ENCODE data around the gene RGPD8. TPM values are rescaled to one million over a fixed set of nuclear protein-coding genes. Genes with fewer than 3 reads are reported as not detected.
"Not testable (repeated sequence)": the region's sequence is repeated elsewhere in the genome, so short reads cannot be mapped to it uniquely, and the experiment has no call there.

RGPD8 gene
- 0.44 TPM for polyA plus RNA-seq (2013, experiment 1 of 2; ENCODE audit: insufficient read length)
- polyA plus RNA-seq (2013, experiment 2 of 2; ENCODE audit: insufficient read length) = 0.82 TPM

DNA sequence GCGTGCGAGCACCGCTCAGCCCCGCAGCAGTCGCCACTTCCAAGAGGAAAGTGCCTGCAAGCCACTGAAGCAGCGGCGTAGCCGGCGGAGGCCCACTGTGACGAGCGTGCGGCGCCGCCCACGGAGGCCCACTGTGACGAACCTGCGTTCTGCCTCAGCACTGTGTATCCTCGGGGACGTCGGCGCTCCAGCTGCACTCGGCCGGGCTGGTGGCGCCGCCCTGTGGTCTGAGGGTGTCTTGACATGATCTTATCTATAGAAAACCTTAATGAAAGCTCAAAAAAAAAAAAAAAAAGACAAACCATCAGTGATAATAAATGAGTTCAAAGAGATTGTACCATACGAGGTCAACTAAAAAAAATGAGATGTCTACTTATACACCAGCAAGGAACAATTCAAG lies at the start of gene RGPD8:
Gene RGPD8, minus strand, starts transcription at position 166 of the 400 bp plus-strand sequence. CDS start 192 bp downstream, outside the sequence.
- DNase-seq = peak; percentile 85

DNA sequence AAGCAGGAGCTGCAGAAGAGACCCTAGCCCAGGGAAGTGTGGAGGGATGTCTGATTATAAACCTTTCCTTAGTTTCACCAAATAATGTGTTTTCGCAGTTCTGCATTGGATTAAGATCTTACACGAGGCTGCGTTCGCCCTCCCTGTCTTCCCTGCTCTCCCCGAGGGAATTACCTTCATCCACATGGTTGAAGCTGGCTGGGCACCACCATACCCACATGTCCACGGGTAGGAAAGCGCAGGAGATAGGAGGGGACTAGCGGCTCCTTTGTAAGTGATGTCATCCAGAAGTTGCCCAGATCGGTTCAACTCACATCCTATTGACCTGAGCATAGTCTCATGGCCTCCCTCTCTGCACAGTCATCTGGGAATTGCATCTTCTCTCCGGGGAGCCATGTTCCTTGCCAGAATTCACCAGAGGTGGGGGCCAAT lies 49.6 kb upstream of the RGPD8 start:
- peak; percentile 58 for DNase-seq

DNA sequence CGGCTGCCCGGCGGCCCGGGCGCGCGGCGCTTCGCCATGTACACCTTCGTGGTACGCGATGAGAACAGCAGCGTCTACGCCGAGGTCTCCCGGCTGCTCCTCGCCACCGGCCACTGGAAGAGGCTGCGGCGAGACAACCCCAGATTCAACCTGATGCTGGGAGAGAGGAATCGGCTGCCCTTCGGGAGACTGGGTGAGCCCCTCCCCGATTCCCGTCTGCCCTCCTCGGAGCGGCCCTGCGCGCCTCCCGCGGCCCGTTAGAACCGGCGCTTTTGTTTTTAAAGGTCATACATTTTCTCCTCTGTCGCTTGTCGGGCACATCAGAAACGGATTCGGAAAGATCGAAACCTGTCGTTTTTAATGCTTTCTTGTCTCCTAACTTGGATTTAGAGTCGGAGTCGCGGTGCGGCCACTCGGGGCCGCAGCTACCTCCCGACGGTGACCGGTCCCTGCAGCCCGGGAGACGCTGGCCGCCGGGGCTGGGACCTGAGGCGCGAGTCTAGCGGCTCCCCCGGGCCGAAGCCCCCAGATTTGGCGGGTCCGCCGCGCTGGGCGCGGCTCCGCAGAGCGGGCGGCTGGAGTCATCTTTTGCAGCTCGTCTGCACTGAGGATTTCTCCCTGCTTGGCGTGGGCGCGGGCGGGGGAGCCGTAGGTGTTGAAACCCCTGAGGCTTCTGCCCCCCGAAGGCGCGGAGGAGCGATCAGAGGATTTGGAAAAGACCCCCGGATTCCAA lies 49.0 kb upstream of the RGPD8 start:
- DNase-seq = peak; percentile 54

DNA sequence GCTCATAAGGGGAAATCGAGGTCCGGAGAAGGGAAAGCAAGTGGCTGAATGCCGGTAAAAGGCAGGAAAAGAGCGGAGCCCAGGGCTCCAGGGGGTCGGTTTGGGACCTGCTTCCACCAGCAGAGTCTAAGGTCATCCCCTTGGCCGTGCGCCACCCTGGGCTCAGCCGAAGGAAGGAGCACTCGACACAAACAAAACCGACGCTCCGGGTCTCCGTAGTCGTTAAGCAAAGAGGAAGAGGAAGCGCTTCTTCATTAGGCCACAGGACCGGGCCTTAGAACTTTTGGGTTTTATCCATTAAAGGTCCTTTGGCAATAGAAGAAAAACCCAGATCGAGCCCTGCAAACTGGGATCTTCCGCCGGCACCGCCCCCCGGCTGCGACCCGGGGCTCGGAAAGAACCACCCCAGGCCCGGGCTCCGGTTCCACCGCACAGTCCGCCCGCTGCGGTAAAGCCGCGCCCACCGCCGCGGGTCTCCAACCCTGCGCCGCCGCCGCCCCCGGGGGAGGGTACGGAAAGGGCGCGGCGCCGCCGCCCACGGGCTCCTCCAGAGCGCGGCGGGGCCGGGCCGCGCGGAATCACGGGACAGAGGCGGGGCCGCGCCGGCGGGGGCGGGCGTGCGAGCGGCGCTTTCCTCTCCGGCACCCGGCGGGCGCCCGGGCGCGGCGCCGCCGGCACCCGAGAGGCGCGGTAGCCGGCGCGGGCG lies 48.2 kb upstream of the RGPD8 start, which contains the start of gene TTL:
Gene TTL, plus strand, starts transcription at position 629 of the 706 bp plus-strand sequence. CDS start 189 bp downstream, outside the sequence.
- peak; percentile 70 for DNase-seq

DNA sequence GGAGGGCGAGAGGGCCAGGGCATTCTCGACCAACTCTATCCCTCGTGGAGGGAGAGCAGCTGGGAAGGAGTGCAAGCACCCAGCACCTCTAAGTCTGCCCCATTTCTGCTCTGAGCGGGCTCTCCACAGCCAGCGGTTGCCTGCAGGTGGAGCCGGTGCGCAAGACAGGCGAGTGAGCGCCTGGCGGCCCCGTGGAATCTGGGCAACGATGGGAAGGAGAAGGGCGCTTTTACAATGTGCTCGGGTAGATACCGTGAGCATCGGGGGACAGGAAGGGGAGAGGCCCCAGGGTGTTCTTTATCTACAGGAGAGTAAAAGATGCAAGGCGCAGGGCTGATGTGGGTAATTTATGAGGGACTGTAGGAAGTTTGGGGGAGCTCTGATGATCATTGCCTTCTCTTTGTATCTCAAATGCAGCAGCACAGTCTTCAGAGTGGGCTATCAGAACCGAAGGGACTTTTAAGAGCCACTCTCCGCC lies 47.6 kb upstream of the RGPD8 start:
- peak; percentile 79 for DNase-seq

DNA sequence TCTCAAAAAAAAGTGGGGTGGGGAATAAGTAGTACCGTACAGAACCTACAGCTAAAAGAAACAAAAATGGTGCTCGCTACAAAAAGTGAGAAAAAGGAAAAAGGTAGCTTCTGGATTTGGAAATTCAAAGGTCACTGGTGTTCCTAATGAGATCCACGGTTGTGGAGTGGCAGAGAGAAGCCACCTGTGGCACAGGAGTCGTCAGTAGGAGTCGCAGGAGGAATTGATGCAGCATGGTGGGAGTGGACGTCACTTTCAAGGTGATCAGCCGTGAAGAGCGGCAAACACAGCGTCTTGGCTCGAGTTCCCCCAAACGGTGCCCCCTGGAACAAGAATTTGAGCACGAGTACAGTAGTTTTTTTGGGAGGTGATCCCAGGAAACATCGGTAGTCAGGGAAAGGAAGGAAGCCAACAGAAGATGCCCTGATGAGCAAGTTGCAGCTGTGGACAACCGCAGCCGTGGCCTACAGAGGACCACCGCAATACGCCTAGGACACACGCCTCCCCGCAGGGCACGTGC lies 47.1 kb upstream of the RGPD8 start:
- no peak for DNase-seq

DNA sequence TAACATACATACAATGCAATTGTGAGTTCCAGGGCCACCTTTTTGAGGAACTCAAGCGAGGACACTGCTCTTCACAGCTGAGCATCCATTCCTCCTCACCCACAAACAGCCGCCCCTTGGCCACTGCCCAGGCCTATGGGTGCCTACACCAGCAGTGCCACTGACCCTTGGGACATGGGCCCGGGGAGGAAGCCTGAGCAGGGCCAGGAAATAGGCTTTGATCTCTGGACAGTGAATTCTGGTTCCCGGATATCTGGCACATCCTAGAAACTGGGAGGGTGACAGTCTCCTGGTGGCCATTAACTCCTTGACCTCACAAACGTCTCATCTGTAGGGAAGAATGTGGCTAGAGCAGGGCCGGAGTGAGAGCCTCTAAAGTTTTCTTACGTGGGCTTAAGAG lies 43.0 kb upstream of the RGPD8 start:
- no peak for DNase-seq

DNA sequence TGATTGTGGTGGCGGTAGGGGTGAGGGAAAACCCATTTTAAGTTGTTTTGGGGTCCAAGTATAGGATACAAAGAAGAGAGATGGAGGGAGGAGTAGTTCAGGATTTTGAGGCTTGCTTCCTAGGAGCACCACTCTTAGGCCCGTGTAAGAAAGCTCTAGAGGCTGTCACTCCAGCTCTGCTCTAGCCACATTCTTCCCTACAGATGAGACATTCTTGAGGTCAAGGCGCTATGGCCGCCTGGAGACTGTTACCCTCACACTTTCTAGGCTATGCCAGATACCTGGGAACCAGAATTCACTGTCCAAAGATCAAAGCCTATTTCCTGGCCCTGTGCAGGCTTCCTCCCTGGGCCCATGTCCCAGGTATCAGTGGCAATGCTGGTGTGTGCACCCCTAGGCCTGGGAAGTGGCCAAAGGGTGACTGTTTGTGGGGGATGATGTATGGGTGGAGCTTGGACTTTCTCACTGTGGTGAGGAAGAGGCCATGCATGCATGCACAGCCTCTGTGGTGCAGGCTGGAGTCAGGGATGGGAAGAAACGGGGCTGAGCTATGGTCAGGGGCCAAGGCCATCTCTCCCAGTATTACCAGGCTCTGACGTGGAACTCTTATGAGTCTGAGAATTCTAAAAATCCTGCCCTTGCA lies 41.5 kb upstream of the RGPD8 start:
- DNase-seq = no peak

DNA sequence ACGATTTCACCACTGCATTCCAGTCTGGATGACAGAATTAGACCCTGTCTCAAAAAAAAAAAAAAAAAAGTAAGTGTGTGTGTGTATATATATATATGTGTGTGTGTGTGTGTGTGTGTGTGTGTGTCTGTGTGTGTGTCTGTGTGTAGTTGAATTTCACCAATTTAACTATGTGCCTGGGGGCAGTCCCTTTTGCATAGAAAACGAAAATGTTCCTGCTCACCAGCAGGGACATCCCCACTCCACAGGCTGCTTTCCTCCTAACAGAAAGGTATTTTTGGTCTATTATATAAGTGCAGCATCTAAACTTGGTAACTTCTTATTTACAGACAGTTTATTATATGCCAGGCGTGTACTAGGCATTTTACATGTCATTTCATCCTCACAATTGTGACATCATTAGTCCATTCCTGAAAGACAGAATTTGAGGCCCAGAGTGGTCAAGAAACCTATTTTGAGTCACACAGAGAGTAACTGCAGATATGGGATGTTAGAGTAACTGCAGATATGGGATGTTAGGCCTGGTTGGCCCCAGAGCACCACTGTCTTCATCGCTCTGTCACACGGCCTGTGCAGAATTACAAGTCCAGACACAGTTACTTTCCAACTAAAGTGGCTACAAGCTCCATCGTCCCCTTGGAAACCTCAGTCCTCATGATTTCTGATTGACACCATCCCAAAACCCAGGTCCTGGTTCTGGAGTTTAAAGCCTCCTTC lies 39.3 kb upstream of the RGPD8 start:
- no peak for DNase-seq

DNA sequence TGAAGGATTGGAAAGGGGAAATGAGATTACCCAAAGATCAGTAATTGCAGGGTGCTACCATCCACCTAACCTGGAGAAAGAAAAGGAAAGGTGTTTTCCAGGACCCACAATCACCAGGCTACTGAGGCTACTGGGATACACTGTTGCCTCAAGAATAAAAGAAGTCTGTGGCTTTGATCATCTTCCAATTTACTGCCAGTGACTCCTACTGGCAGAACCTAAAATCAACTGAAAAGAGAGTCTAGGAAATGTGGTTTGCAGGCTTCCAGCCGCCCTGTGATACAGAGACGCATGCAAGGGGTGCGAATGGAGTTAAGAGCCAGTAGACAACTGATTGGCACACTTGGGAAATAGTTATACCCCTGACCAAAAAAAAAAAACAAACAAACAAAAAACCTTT lies 31.9 kb upstream of the RGPD8 start:
- peak; percentile 7 for DNase-seq

DNA sequence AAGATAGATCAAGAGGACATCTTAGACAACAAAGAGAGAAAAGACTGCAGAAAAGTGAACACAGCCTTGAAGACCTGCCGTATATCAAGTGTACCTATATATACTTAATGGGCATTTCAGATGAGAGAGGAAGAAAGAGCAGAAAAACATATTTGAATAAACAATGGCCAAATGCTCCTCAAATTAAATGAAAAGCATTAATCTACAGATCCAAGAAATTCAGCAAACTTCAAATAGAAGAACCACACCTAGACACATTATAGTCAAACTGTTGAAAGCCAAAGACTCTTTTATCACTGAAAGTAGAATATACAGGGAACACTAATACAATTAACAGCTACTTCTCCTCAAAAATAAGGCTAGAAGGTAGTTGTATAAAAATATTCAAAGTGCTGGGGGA lies 29.8 kb upstream of the RGPD8 start:
- no peak for DNase-seq

DNA sequence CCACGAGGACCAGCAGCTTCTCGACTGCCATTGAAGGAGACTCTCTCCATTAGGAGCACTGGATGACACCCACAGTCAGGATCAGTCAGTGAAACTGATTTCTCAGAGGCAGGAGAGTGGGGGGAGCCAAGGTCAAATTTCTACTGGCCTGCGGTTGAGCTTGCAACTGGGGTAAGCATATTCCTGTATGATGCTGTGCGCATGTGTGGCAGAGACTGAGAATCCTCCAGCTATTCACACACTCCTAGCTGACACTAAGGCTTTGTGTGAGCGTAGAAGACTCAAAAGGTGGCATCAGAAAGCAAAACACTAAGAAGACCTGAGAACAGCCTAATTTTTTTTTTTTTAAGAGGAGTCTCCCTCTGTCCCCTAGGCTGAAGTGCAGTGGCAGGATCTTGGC lies 28.7 kb upstream of the RGPD8 start:
- DNase-seq = no peak

DNA sequence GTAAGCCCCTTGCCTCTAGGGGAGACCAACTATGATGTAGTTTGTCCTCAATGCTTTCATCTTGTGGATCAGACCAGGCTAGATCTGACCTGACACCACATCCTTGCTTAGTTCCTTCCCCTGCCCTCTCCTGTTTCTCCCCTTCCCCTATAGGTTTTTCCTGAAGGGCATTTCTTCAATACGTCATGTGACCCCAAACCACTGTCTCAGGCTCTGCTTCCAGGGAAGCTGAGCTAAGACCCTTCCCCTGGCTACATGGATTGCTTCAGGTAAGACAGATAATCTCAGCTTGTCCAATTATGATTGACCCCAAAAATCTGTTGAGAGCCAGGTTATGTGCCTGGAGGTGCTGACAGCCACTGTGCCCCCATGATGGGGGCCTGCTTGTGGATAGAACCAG lies 25.9 kb upstream of the RGPD8 start:
- no peak for DNase-seq

DNA sequence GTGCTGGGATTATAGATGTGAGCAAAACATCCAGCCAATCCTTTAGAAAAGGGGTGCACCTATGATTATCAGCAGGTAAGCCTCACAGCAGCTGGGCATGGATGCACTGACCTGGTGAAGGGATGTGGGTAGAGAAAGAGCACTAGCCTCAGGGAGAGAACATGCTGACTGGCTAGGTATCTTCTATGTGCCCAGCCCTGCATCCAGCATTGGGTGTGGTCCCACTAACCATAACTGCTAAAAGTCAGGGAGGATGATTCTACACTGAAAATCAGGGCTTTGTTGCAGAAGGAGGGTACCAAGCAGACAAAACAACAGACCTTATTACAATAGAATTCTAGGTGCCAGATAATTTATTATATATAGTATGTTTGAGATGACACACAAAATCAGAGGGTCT lies 21.1 kb upstream of the RGPD8 start:
- DNase-seq = no peak

DNA sequence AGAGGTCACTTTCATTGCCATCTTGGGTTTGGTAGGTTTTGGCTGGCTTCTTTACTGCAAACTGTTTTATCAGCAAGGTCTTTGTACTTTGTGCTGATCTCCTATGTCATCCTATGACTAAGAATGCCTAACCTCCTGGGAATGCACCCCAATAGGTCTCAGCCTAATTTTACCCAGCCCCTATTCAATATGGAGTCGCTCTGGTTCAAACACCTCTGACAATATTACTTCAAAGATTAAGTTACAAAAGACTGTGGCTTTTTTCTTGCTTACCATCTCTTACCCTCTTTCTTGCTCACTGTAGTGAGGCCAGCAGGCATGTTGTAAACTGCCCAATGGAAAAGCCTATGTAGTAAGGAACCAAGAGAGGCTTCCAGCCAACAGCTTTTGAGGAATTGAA lies 17.9 kb upstream of the RGPD8 start:
- DNase-seq = no peak

DNA sequence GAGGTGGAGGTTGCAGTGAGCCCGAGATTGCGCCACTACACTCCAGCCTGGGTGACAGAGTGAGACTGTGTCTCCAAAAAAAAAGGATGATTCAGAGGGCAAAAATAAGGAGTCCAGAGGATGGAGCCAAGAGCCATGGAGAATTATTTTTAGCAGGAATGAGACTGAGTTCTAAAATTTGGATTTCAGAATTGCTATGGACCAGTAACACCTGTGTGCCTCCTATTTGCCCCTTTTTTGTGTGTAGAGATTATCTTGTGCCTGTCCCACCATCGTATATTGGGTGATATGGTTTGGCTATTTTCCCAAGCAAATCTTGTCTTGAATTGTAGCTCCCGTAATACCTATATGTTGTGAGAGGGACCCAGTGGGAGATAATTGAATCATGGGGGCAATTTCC lies 16.4 kb upstream of the RGPD8 start:
- DNase-seq = no peak

DNA sequence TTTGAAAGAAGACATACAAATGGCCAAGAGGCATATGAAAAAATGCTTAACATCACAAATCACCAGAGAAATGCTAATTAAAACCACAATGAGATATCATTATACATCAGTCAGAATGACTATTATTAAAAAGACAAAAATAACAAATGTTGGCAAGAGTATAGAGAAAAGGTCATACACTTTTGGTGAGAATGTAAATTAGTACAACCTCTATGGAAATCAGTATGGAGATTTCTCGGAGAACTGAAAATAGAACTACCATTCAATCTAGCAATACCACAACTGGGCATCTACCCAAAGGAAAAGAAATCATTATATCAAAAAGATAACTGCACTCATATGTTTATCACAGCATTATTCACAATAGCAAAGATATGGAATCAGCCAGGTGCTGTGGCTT lies 10.8 kb upstream of the RGPD8 start:
- not testable (repeated sequence) for DNase-seq

DNA sequence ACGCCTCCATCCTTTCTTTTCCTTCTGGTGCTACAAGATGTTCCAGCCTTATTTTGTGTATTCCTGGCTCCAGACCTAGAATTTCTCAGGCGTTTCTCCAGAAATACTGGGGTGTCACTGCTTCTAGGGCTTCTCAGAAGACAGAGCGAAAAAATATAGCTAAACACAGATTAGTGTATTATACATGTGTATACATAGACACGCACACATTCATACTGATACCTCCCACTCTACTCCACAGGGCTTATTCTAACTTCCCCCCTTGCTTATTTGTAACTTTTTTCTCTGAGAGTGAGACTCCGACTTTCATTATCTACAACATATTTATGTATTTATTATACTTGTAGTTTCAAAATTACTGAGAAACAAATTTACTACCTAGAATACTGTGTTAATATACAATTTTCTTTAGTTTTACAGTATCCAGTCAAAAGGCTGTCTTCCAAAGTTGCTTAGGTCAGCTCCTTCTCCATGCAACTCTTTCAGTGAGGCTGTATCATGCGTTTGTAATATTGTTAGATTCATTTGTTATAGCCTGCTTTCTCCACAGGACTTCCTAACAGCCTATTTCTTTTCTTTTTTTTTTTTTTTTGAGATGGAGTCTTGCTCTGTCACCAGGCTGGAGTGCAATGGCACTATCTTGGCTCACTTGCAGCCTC lies 5.3 kb upstream of the RGPD8 start:
- DNase-seq = not testable (repeated sequence)

DNA sequence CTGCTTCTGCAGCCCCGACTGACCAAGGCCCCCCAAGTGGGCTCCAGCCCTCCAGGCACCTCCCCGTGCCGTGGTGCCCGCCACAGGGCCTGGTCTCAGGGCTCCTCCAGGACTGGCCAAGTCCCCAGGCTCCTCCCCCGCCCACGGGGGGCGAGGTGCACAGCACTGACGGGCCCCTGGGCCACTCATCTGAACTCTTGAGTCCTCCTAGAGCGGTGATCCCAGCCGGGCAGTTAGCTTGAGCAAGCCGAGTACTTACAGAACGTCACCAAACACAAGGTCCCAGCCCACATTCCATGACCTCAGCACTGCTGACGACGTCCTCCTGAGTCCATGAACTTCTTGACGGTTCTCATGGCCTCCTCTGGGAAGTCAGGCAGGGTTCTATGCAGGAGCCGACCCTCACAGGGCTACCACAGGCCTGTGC lies 4.0 kb upstream of the RGPD8 start:
- not testable (repeated sequence) for DNase-seq

DNA sequence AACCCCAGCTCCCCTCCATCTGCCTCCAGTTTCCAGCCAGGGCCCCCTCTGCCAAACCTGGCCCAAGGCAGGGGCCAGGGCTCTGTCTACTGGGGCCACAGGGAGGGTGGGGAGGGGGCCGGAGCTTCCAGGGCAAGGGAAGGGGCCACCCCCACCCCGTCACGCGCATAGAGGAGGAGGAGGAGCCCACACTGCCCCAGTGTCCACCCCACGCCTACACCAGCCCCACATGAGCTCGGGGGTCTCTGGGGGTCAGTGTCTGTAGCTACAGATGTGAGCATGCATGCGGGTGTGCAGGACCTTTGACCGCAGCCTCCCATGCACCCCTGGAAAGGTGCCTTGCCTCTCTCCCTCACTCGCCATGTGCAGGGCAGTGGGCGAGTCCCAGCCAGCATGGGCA lies 3.5 kb upstream of the RGPD8 start:
- DNase-seq = not testable (repeated sequence)

DNA sequence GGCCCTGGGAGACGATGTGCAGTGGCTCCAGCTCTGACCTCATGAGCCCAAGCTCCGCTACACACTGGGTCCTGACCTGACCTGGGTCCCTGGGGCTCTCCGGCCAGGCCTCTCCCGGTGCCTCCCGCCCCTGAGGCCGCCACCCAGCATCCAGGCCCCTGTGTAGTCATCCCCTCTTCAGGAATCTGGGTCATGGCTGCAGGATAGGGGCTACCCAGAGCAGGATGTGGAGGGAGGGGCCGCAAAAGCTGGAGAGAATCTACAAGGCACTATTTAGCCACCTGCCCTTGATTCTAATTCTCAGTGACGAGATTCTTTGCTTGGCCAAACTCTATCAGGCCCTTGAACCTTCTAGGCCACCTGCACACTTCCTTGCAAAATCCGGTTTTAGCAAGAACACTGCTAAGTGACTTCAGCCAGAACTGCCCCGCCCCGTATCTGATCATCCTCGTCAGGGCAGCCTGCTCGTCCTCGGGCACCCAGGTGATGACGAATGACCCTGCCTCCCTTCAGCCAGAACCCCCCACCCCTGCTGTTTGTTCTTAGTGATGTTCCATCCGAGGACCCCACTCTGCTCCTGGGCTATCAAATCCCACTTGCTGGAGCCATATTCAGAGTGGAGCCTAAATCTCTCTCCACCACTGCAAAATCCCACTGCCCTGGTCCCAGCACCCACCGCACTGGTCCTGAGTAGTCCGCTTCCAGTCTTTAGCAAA lies 2.4 kb upstream of the RGPD8 start:
- DNase-seq = not testable (repeated sequence)
